ENCODE data around the gene BDKRB1. TPM values are rescaled to one million over a fixed set of nuclear protein-coding genes. Genes with fewer than 3 reads are reported as not detected.
"Not testable (repeated sequence)": the region's sequence is repeated elsewhere in the genome, so short reads cannot be mapped to it uniquely, and the experiment has no call there.

The BDKRB1 gene
- total and polyA plus RNA-seq, 9 of the 15 experiments (the other 6 are each of a cell fraction or from before 2014, with no cell fraction given), result 0.06 to 0.23 (median 0.09) TPM; not detected in 1

DNA sequence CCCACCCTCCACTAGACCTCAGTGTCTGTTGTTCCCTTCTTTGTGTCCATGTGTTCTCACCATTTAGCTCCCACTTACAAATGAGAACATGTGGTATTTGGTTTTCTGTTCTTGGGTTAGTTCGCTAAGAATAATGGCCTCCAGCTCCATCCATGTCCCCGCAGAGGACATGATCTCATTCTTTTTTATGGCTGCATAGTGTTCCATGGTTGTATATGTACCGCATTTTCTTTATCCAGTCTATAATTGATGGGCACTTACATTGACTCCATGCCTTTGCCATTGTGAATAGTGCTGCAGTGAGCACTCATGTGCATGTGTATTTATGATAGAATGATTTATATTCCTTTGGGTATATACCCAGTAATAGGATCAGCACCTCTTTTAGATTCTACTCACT, 10.9 kb upstream of the BDKRB1 start:
- H3K9ac ChIP-seq (ENCODE audit: insufficient read depth in 1 of 2, low read depth in 2 of 2, low read length in 2 of 2); H2AFZ ChIP-seq (ENCODE audit: low read depth, low read length); H3K9me3 ChIP-seq (replicated peaks; ENCODE audit: control insufficient read depth, insufficient read depth, low read depth, low read length); intact Hi-C loops (cut with micrococcal nuclease); H3K9me1 ChIP-seq (ENCODE audit: control insufficient read depth, insufficient read depth, low read length); in situ Hi-C loops (cut with MboI); BruUV-seq (replicated peaks); POLR2A ChIA-PET; H4K20me1 ChIP-seq (replicated peaks; ENCODE audit: control insufficient read depth, insufficient read depth, low read length); H3K79me2 ChIP-seq (ENCODE audit: control insufficient read depth, insufficient read depth, low read length); H3K36me3 ChIP-seq (ENCODE audit: control insufficient read depth, insufficient read depth, low read length); FAIRE-seq; H3K4me3 ChIP-seq; H3K27ac ChIP-seq (ENCODE audit: extremely low read depth, low read depth, low read length); H3K4me1 ChIP-seq (replicated peaks in 1 of 2; ENCODE audit: control insufficient read depth in 2 of 2, insufficient read depth in 2 of 2, low read length in 2 of 2); DNase-seq (ENCODE audit: extremely low read depth in 1 of 4, low spot score in 3 of 4); CTCF ChIA-PET (ENCODE audit: low intra/inter-chr PET ratio); ATAC-seq; H3K4me2 ChIP-seq (ENCODE audit: insufficient read depth, low read length): not testable (repeated sequence)
- whole genome bisulfite sequencing (ENCODE audit: insufficient coverage, low coverage, missing lambda C conversion rate), result 0% methylated on average over 3 of the region's 3 CpGs
- H3K27me3 ChIP-seq (ENCODE audit: control insufficient read depth in 2 of 2, insufficient read depth in 2 of 2, low read length in 2 of 2), result peaks cover 0 to 15% of the 10 kb centered on the region in 2 experiments; a peak in 3 of 5 replicates

DNA sequence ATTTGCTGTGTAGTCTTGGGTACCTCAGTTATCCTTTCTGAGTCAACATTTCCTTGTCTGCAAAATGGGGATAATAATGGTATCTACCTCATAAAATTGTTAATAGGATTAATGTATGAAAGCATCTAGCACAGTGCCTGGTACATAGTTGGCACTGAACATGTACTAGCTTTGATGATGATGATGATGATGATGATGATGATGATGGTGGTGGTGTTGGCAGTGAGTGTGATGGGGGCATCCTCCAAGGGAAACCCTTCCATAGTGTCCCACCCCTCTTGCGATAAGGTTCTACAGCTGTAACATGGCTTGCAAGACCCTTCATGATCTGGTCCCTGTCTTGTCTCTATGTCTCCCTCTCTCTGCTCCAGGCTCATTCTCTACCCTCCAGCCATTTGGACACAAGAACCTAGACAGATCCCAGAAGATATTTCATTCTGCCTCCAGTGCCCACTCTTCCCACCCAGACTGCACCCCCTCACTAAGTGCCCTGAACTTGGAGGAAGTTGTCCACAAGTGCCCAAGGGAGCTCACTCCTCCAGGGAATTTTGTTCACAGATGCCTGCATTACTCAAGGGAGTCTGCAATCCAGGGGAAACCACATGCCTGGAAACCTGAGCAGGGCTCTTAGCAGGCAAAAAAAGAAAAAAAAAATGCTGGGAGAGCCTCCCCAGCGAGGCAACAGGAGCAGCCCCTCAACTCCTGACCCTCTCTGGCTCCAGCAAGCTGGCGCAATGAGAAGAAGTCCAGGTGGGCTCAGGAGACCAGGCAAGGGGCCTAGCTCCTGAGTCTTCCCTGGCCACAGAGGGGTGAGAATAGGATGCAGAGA, 10.1 kb upstream of the BDKRB1 start:
- WGBS (ENCODE audit: insufficient coverage, low coverage, missing lambda C conversion rate), result 4% methylated on average over 3 of the region's 3 CpGs
- Histone ChIP-seq H3K4me2 (ENCODE audit: insufficient read depth, low read length) (no peak overlapping the region), H3K4me3 (no peak overlapping the region), H3K9me3 (replicated peaks; ENCODE audit: control insufficient read depth, insufficient read depth, low read depth, low read length) (no peaks in the 10 kb centered on the region), H3K27me3 (ENCODE audit: control insufficient read depth in 2 of 2, insufficient read depth in 2 of 2, low read length in 2 of 2) (peaks cover 0 to 6% of the 10 kb centered on the region in 2 experiments; a peak in 3 of 5 replicates), H3K36me3 (ENCODE audit: control insufficient read depth, insufficient read depth, low read length) (no peaks in the 10 kb centered on the region), H2AFZ (ENCODE audit: low read depth, low read length) (no peak overlapping the region), H3K9me1 (ENCODE audit: control insufficient read depth, insufficient read depth, low read length) (no peaks in the 10 kb centered on the region), H3K27ac (ENCODE audit: extremely low read depth, low read depth, low read length) (no peak overlapping the region), H4K20me1 (replicated peaks; ENCODE audit: control insufficient read depth, insufficient read depth, low read length) (no peaks in the 10 kb centered on the region), H3K9ac (ENCODE audit: insufficient read depth in 1 of 2, low read depth in 2 of 2, low read length in 2 of 2) (no peak overlapping the region), H3K4me1 (replicated peaks in 1 of 2; ENCODE audit: control insufficient read depth in 2 of 2, insufficient read depth in 2 of 2, low read length in 2 of 2) (no peaks in the 10 kb centered on the region), H3K79me2 (ENCODE audit: control insufficient read depth, insufficient read depth, low read length) (no peaks in the 10 kb centered on the region)
- no TSS peak for BruUV-seq (replicated peaks)
- CTCF ChIA-PET (ENCODE audit: low intra/inter-chr PET ratio), result no interaction called here
- intact Hi-C loops (cut with micrococcal nuclease) (no loop called here), in situ Hi-C loops (cut with MboI) (no loop called here)
- ATAC-seq (no peak), DNase-seq (ENCODE audit: extremely low read depth in 1 of 4, low spot score in 3 of 4) (no peak), FAIRE-seq (no peak)
- POLR2A ChIA-PET, result interaction anchor here (0.6 to 0.7 kb wide), 2 partner anchors 14 to 263 kb away, joined by 3 to 4 read pairs; no protein-coding TSS in a partner anchor
- no peak for TF ChIP-seq PRMT5 (CRISPR knock-in tag; IDR thresholded peaks at IDR 0.05)
- no peak for TF ChIP-seq CCNT2 (IDR thresholded peaks at IDR 0.05; ENCODE audit: borderline replicate concordance, extremely low read depth, insufficient read length, low read depth, low read length)
- TF ChIP-seq, protein P1, sequence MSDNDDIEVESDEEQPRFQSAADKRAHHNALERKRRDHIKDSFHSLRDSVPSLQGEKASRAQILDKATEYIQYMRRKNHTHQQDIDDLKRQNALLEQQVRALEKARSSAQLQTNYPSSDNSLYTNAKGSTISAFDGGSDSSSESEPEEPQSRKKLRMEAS (CRISPR knock-in tag; IDR thresholded peaks at IDR 0.05), result no peak
- no peak for TF ChIP-seq POLR2AphosphoS5 (IDR thresholded peaks at IDR 0.05; ENCODE audit: control insufficient read depth, insufficient read depth, low read depth, low read length)
- TF ChIP-seq RCOR1 (IDR thresholded peaks at IDR 0.05; ENCODE audit: borderline replicate concordance in 1 of 2, low read depth in 2 of 2, low read length in 2 of 2), result no peak
- TF ChIP-seq, protein P2, sequence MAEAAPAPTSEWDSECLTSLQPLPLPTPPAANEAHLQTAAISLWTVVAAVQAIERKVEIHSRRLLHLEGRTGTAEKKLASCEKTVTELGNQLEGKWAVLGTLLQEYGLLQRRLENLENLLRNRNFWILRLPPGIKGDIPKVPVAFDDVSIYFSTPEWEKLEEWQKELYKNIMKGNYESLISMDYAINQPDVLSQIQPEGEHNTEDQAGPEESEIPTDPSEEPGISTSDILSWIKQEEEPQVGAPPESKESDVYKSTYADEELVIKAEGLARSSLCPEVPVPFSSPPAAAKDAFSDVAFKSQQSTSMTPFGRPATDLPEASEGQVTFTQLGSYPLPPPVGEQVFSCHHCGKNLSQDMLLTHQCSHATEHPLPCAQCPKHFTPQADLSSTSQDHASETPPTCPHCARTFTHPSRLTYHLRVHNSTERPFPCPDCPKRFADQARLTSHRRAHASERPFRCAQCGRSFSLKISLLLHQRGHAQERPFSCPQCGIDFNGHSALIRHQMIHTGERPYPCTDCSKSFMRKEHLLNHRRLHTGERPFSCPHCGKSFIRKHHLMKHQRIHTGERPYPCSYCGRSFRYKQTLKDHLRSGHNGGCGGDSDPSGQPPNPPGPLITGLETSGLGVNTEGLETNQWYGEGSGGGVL (CRISPR knock-in tag; IDR thresholded peaks at IDR 0.05), result no peak
